ENCODE measurements around the gene C22orf39. TPM values are rescaled to one million over a fixed set of nuclear protein-coding genes. Genes with fewer than 3 reads are reported as not detected.

Gene C22orf39
- total RNA-seq, 4 donors from 2014 or later = 157 to 182 (median 178) TPM

GRCh38 chr22:19411690-19412045 lies 35.8 kb downstream of the C22orf39 start:
- no peak overlapping the region for H3K4me3 ChIP-seq
- in situ Hi-C loops (cut with MboI; ENCODE audit: low sequenced_read_pairs in 4 of 4) = no loop called here
- peaks cover 0 to 37% of the 10 kb centered on the region in 2 donors for H3K36me3 ChIP-seq
- ATAC-seq (no peak), DNase-seq (no peak)
- H3K4me1 ChIP-seq = peaks cover 9 to 19% of the 10 kb centered on the region in 2 donors
- peak overlapping the region in 1 of 4 donors; percentile 45 for H3K27ac ChIP-seq
- H3K9me3 ChIP-seq = no peaks in the 10 kb centered on the region
- no peak for TF ChIP-seq CTCF (IDR thresholded peaks at IDR 0.05 in 4 of 5, conservative IDR thresholded peaks at IDR 0.05 in 1 of 5)
- TF ChIP-seq POLR2A (IDR thresholded peaks at IDR 0.05) = no peak
- no peaks in the 10 kb centered on the region for H3K27me3 ChIP-seq
- intact Hi-C loops (cut with DNase I; ENCODE audit: low total_unique reads) = loop anchor here (2.0 kb wide), 1 partner anchor 13 kb away; no protein-coding TSS in a partner anchor

DNA sequence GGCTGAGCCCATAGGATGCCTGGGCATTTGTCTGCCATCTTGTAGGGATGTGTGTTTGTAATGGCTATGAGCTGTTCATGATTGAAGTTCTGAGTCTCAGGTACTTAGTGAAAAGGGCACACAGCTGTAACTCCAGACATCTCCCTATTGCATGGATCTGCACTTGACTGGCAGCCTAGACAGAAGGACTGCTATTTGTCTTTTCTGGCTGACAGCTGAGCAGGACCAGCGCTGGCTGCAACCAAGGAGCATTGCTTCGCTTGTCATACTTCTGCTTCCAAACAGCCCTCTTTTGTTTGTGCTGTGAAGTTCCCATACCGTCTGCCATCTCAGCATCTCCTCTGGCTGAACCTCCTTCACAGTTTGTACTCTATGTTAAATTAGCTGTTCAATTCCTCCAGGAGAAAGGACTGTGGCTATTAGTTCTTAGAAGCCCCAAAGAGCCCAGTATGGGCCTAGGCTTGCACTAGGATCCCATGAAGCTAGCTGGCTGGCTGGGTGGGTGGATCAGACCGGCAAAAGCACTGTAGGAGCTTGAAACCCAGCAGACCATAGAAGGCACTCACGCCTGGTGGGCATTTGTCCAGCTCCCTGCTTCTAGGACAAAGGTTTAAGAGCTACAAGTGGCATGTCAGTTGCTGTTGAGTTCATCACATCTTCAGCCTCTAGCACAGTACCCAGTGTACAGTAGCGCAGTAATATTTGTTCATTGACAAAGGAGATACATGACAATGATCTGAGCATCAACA lies 36.4 kb downstream of the C22orf39 start:
- Histone ChIP-seq H3K9me3 (no peaks in the 10 kb centered on the region), H3K4me3 (no peak overlapping the region), H3K36me3 (peaks cover 0 to 43% of the 10 kb centered on the region in 2 donors), H3K27ac (peak overlapping the region in 2 of 4 donors; percentile 33 to 45), H3K27me3 (no peaks in the 10 kb centered on the region), H3K4me1 (peaks cover 9 to 19% of the 10 kb centered on the region in 2 donors)
- TF ChIP-seq CTCF (IDR thresholded peaks at IDR 0.05 in 4 of 5, conservative IDR thresholded peaks at IDR 0.05 in 1 of 5) (no peak), POLR2A (IDR thresholded peaks at IDR 0.05) (no peak)
- intact Hi-C loops (cut with DNase I; ENCODE audit: low total_unique reads) (loop anchor here (2.0 kb wide), 1 partner anchor 14 kb away; no protein-coding TSS in a partner anchor), in situ Hi-C loops (cut with MboI; ENCODE audit: low sequenced_read_pairs in 4 of 4) (no loop called here)
- ATAC-seq = peak; percentile 61 to 90
- DNase-seq = no peak

DNA sequence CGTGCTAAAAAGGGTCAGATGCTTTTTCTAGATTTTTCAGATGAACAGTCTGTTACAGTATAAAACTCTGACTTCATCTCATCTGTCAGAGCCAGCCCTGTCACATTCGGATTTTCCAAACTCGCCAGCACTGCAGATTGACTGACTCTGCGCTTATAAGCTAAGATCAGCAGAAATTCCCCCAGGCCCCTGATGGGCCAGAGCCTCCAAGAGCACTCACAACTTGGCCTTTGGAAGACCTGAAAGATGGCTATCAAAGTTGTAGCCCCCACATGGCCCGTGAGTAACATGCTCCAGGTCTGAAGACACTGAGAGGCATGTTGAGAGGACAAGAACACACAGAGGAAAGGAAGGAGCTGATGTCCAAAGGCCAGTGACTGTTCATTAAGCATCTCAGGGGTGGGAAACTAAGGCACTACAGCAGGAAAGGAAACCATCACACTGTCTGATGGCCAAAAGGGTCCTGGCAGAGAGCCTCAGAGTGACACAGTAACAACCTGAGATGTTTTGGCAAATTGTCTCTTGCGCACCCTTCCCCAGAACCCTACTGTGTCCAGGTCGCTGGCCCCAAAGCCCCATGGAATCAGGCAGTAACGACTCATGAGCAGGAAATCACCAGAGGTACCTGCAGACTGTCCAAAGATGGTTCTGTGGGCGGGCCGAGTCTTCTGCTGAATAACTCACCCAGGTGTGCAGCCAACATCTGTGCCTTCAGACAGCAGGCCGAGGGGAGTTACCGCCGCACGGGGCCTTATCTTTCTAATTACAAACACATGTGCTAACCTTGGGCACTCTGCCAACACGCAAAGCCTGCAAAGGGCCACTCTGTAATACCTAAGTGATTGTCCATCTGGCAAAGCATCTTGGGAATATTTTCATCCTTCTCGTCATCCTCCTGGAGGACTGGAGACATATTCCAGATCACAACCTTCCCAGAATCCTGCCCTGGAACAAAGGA lies 39.6 kb downstream of the C22orf39 start:
- Histone ChIP-seq H3K4me3 (no peak overlapping the region), H3K27me3 (no peaks in the 10 kb centered on the region), H3K9me3 (no peaks in the 10 kb centered on the region), H3K36me3 (peaks cover 0 to 59% of the 10 kb centered on the region in 2 donors), H3K27ac (no peak overlapping the region), H3K4me1 (peaks cover 9 to 19% of the 10 kb centered on the region in 2 donors)
- intact Hi-C loops (cut with DNase I; ENCODE audit: low total_unique reads) (no loop called here), in situ Hi-C loops (cut with MboI; ENCODE audit: low sequenced_read_pairs in 4 of 4) (no loop called here)
- no peak for TF ChIP-seq POLR2A (IDR thresholded peaks at IDR 0.05)
- TF ChIP-seq CTCF (IDR thresholded peaks at IDR 0.05 in 4 of 5, conservative IDR thresholded peaks at IDR 0.05 in 1 of 5) = no peak
- DNase-seq (no peak), ATAC-seq (no peak)

DNA sequence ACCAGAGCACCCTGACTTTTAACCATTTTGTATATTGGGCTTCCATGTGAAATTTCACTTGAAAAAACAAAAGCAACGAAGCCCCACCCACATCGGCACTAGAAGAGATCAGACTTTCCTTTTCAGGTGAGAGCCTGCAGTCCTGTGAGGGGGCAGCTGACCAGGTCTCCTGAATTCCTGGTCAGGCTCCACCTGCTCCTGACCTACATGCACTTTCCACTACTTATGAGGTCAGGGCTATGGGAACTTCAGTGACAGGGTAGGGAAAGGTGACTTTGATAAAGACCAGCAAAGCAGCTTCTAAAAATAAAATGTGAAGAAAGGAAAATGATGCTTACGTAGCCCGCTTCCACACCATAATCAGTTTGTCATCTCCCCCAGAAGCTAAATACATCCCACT lies 40.7 kb downstream of the C22orf39 start:
- no peak for ATAC-seq
- TF ChIP-seq CTCF (IDR thresholded peaks at IDR 0.05 in 4 of 5, conservative IDR thresholded peaks at IDR 0.05 in 1 of 5) = no peak
- no peak for TF ChIP-seq POLR2A (IDR thresholded peaks at IDR 0.05)
- H3K27ac ChIP-seq = no peak overlapping the region

More for the DNA sequence above, 40.7 kb downstream of the C22orf39 start:
- no peaks in the 10 kb centered on the region for H3K9me3 ChIP-seq
- H3K4me1 ChIP-seq = peaks cover 9 to 19% of the 10 kb centered on the region in 2 donors
- intact Hi-C loops (cut with DNase I; ENCODE audit: low total_unique reads) = no loop called here
- DNase-seq = no peak
- no peaks in the 10 kb centered on the region for H3K27me3 ChIP-seq
- in situ Hi-C loops (cut with MboI; ENCODE audit: low sequenced_read_pairs in 4 of 4) = no loop called here
- H3K4me3 ChIP-seq = no peak overlapping the region
- H3K36me3 ChIP-seq = peaks cover 0 to 63% of the 10 kb centered on the region in 2 donors
